ENCODE data around the gene NRXN3.

Gene NRXN3

GRCh38 chr14:79180656-79181055, 1010.5 kb downstream of the NRXN3 start:
- no peak for DNase-seq (ENCODE audit: low read depth in 1 of 2, low spot score in 1 of 2)

- no peak for DNase-seq (ENCODE audit: low read depth in 1 of 2, low spot score in 1 of 2)
These were observed 1016.4 kb downstream of the NRXN3 start for GRCh38 chr14:79186523-79186922.

- no peak for DNase-seq (ENCODE audit: low read depth in 1 of 2, low spot score in 1 of 2)
These were observed 1023.7 kb downstream of the NRXN3 start for GRCh38 chr14:79193689-79194477.

- no peak for DNase-seq (ENCODE audit: low read depth in 1 of 2, low spot score in 1 of 2)
These were observed 1026.0 kb downstream of the NRXN3 start for GRCh38 chr14:79196216-79196615.

GRCh38 chr14:79197516-79197915, 1027.3 kb downstream of the NRXN3 start:
- no peak for DNase-seq (ENCODE audit: low read depth in 1 of 2, low spot score in 1 of 2)

GRCh38 chr14:79199217-79199616, 1029.0 kb downstream of the NRXN3 start:
- no peak for DNase-seq (ENCODE audit: low read depth in 1 of 2, low spot score in 1 of 2)

GRCh38 chr14:79201564-79202207, 1031.5 kb downstream of the NRXN3 start:
- no peak for DNase-seq (ENCODE audit: low read depth in 1 of 2, low spot score in 1 of 2)

GRCh38 chr14:79204591-79204990, 1034.4 kb downstream of the NRXN3 start:
- no peak for DNase-seq (ENCODE audit: low read depth in 1 of 2, low spot score in 1 of 2)

- DNase-seq (ENCODE audit: low read depth in 1 of 2, low spot score in 1 of 2): no peak
These were observed 1039.2 kb downstream of the NRXN3 start for GRCh38 chr14:79209418-79209817.

GRCh38 chr14:79225815-79226214, 1055.6 kb downstream of the NRXN3 start:
- no peak for DNase-seq (ENCODE audit: low read depth in 1 of 2, low spot score in 1 of 2)

GRCh38 chr14:79229383-79229909, 1059.3 kb downstream of the NRXN3 start:
- DNase-seq (ENCODE audit: low read depth in 1 of 2, low spot score in 1 of 2): no peak

GRCh38 chr14:79242666-79243065, 1072.5 kb downstream of the NRXN3 start:
- no peak for DNase-seq (ENCODE audit: low read depth in 1 of 2, low spot score in 1 of 2)

- no peak for DNase-seq (ENCODE audit: low read depth in 1 of 2, low spot score in 1 of 2)
These were observed 1076.0 kb downstream of the NRXN3 start for GRCh38 chr14:79246173-79246572.

- no peak for DNase-seq (ENCODE audit: low read depth in 1 of 2, low spot score in 1 of 2)
These were observed 1078.0 kb downstream of the NRXN3 start for GRCh38 chr14:79248126-79248525.

- DNase-seq (ENCODE audit: low read depth in 1 of 2, low spot score in 1 of 2): no peak
These were observed 1078.6 kb downstream of the NRXN3 start for GRCh38 chr14:79248771-79249170.

- no peak for DNase-seq (ENCODE audit: low read depth in 1 of 2, low spot score in 1 of 2)
These were observed 1081.1 kb downstream of the NRXN3 start for GRCh38 chr14:79251278-79251677.

- DNase-seq (ENCODE audit: low read depth in 1 of 2, low spot score in 1 of 2): no peak
These were observed 1083.4 kb downstream of the NRXN3 start for GRCh38 chr14:79253576-79253975.

- DNase-seq (ENCODE audit: low read depth in 1 of 2, low spot score in 1 of 2): no peak
These were observed 1084.0 kb downstream of the NRXN3 start for GRCh38 chr14:79254069-79254775.

- no peak for DNase-seq (ENCODE audit: low read depth in 1 of 2, low spot score in 1 of 2)
These were observed 1086.2 kb downstream of the NRXN3 start for GRCh38 chr14:79256380-79256779.

GRCh38 chr14:79260406-79260805, 1090.2 kb downstream of the NRXN3 start:
- DNase-seq (ENCODE audit: low read depth in 1 of 2, low spot score in 1 of 2): no peak

GRCh38 chr14:79265366-79265946, 1095.3 kb downstream of the NRXN3 start:
- no peak for DNase-seq (ENCODE audit: low read depth in 1 of 2, low spot score in 1 of 2)

All from activated CD4-positive, alpha-beta T cell treated with anti-CD3 and anti-CD28 coated beads, Interleukin-2, amount 50 U/mL, for 24 hours (primary cell).